Keratinocyte (primary cell): Measurements from ENCODE around the gene SLC44A1. TPM values are rescaled to one million over a fixed set of nuclear protein-coding genes. Genes with fewer than 3 reads are reported as not detected.

Experiments
- DNase-seq: peaks from one replicate; pipeline ENCODE4 v3.0.0-alpha.2; 2011; ENCODE audit warnings: low read depth, missing footprints, low spot score
- FAIRE-seq: peaks from 2 replicates; lab custom pipeline; 2011; peaks lifted over from hg19 to GRCh38; lab: Jason Lieb, UNC
- H2AFZ ChIP-seq: 2 replicates; pipeline ENCODE4 v1.6.0; 2012; ENCODE audit warnings: low read length, control low read depth, inconsistent platforms; ENCODE audit not compliant: control insufficient read depth
- H3K27ac ChIP-seq: 2 replicates; pipeline ENCODE4 v1.5.1; 2011; ENCODE audit warnings: low read length; ENCODE audit not compliant: control insufficient read depth, insufficient read depth
- H3K27me3 ChIP-seq: 3 replicates; pipeline ENCODE4 v1.6.0; 2011; ENCODE audit warnings: low read length; ENCODE audit not compliant: control insufficient read depth, insufficient read depth; ENCODE audit errors: extremely low read depth
- H3K36me3 ChIP-seq, 2 experiments: 2 replicates in 1 of 2; 3 replicates in 1 of 2; pipeline ENCODE4 v1.5.1; 2011; ENCODE audit warnings: low read length in 2 of 2, mild to moderate bottlenecking in 1 of 2; ENCODE audit not compliant: control insufficient read depth in 2 of 2, insufficient read depth in 2 of 2; ENCODE audit errors: extremely low read depth in 1 of 2
- H3K4me1 ChIP-seq: 3 replicates; pipeline ENCODE4 v1.5.1; 2011; ENCODE audit warnings: low read length; ENCODE audit not compliant: control insufficient read depth, insufficient read depth; ENCODE audit errors: extremely low read depth
- H3K4me2 ChIP-seq: 3 replicates; pipeline ENCODE4 v1.6.0; 2011; ENCODE audit warnings: low read depth, low read length; ENCODE audit not compliant: control insufficient read depth, insufficient read depth; ENCODE audit errors: extremely low read depth
- H3K4me3 ChIP-seq, 3 experiments: fragments of 200-600 bp in 1 of 3; sonication (generic) in 1 of 3; 2 replicates in 2 of 3; 3 replicates in 1 of 3; pipeline ENCODE4 v1.5.1; 2011 to 2016; ENCODE audit warnings: low read length in 3 of 3, mild to moderate bottlenecking in 3 of 3, control low read depth in 2 of 3, inconsistent platforms in 1 of 3, low read depth in 1 of 3, mixed read lengths in 1 of 3, mixed run types in 1 of 3, moderate library complexity in 1 of 3; ENCODE audit not compliant: control insufficient read depth in 2 of 3, insufficient read depth in 2 of 3; ENCODE audit errors: extremely low read depth in 1 of 3
- H3K79me2 ChIP-seq: 2 replicates; pipeline ENCODE4 v1.6.0; 2012; ENCODE audit warnings: low read length; ENCODE audit not compliant: control insufficient read depth, insufficient read depth
- H3K9ac ChIP-seq: 3 replicates; pipeline ENCODE4 v1.6.0; 2011; ENCODE audit warnings: low read length; ENCODE audit not compliant: control insufficient read depth, insufficient read depth; ENCODE audit errors: extremely low read depth
- H3K9me1 ChIP-seq: 3 replicates; pipeline ENCODE4 v1.6.0; 2011; ENCODE audit warnings: low read length; ENCODE audit not compliant: control insufficient read depth, insufficient read depth; ENCODE audit errors: extremely low read depth
- H3K9me3 ChIP-seq: 2 replicates; pipeline ENCODE4 v1.5.1; 2012; ENCODE audit warnings: low read depth, low read length; ENCODE audit not compliant: control insufficient read depth
- H4K20me1 ChIP-seq: 3 replicates; pipeline ENCODE4 v1.6.0; 2011; ENCODE audit warnings: low read length; ENCODE audit not compliant: control insufficient read depth, insufficient read depth; ENCODE audit errors: extremely low read depth
- EZH2 ChIP-seq: IDR thresholded peaks from one replicate; pipeline ENCODE4 v1.6.1; 2012; ENCODE audit warnings: inconsistent platforms, mild to moderate bottlenecking, low read length, moderate library complexity
- dilution Hi-C: fragments of 300-500 bp; cut with MboI; formaldehyde crosslinking; loops from one replicate; pipeline ENCODE4 v1.7.0; 2020; ENCODE audit warnings: low sequenced_read_pairs; ENCODE audit not compliant: extremely low pct_ligation_motif_present
- polyA plus RNA-seq, 5 experiments: library from polyadenylated mRNA; depleted of rRNA in 3 of 5; stranded (reverse) in 3 of 5; stranded (forward) in 1 of 5; unstranded in 1 of 5; fragments of >200 nt; gene quantifications; 1 replicate in 1 of 5; 2 replicates in 3 of 5; 3 replicates in 1 of 5; pipeline versions ENCODE4 v1.2.1 to v1.2.3, GENCODE V29; 2011 to 2012; ENCODE audit warnings: missing spikeins in 2 of 5, low read depth in 1 of 5, low replicate concordance in 1 of 5
- TF ChIP-seq, protein P1 (sequence below), 3 experiments: IDR thresholded peaks in 1 of 3; conservative IDR thresholded peaks in 1 of 3; optimal IDR thresholded peaks in 1 of 3; 2 replicates in 2 of 3; 3 replicates in 1 of 3; pipeline versions ENCODE3 to v1.5.1; 2011; ENCODE audit warnings: low read length in 3 of 3, mild to moderate bottlenecking in 3 of 3, moderate library complexity in 2 of 3, control low read depth in 1 of 3, inconsistent platforms in 1 of 3; ENCODE audit not compliant: insufficient read depth in 2 of 3; ENCODE audit errors: extremely low read depth in 1 of 3

The SLC44A1 gene
- polyA plus RNA-seq, 1 donor (not counting 4 experiments of a cell fraction or from before 2014, with no cell fraction given), result 22.9 TPM

DNA sequence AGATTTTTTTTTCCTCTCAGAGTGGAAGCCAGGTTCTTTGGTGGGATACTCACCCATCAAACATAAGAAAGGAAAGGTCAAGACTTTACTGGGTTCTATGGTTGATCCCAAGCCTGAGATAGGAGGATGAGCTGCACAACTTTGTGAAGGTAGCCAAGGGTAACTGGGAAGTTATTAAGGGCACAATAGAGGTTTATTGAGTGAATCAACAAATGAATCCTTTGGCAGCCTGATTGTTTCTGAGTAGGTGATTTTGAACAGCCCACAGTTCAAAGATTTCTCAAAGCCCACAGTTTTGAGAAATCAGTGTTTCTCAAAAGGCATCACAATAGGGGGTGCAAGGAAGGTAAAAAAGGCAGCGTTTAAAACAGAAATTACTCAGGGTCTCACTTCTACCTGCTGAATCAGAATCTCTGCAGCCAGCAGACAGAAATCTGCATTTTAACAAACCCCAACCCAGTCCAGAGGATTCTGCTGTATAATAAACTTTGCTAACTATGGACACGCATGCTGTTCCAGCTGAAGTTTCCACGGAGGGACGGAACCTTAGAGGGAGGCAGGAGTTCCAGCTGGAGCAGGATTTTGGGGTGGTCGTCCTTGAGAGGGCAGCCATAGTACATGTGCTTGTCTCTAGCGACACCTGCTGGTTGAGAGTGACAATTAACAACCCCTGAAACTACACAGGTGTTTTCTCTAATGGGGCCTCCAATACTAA lies 170.7 kb downstream of the SLC44A1 start:
- Histone ChIP-seq H3K9me3 (no peaks in the 10 kb centered on the region), H3K27ac (no peak overlapping the region), H3K36me3 (no peaks in the 10 kb centered on the region), H3K9me1 (no peaks in the 10 kb centered on the region), H2AFZ (no peak overlapping the region), H3K79me2 (no peaks in the 10 kb centered on the region), H4K20me1 (no peaks in the 10 kb centered on the region), H3K4me2 (no peak overlapping the region), H3K4me1 (no peaks in the 10 kb centered on the region), H3K4me3 (no peak overlapping the region), H3K9ac (no peak overlapping the region), H3K27me3 (no peaks in the 10 kb centered on the region)
- TF ChIP-seq, protein P1, sequence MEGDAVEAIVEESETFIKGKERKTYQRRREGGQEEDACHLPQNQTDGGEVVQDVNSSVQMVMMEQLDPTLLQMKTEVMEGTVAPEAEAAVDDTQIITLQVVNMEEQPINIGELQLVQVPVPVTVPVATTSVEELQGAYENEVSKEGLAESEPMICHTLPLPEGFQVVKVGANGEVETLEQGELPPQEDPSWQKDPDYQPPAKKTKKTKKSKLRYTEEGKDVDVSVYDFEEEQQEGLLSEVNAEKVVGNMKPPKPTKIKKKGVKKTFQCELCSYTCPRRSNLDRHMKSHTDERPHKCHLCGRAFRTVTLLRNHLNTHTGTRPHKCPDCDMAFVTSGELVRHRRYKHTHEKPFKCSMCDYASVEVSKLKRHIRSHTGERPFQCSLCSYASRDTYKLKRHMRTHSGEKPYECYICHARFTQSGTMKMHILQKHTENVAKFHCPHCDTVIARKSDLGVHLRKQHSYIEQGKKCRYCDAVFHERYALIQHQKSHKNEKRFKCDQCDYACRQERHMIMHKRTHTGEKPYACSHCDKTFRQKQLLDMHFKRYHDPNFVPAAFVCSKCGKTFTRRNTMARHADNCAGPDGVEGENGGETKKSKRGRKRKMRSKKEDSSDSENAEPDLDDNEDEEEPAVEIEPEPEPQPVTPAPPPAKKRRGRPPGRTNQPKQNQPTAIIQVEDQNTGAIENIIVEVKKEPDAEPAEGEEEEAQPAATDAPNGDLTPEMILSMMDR (optimal IDR thresholded peaks at IDR 0.05 in 1 of 3, IDR thresholded peaks at IDR 0.05 in 1 of 3, conservative IDR thresholded peaks at IDR 0.05 in 1 of 3; ENCODE audit: extremely low read depth in 1 of 3, insufficient read depth in 2 of 3, low read length in 3 of 3), result peak; percentile 79 to 87 (median 84)
- TF ChIP-seq EZH2, result no peak
- peak; percentile 15 for DNase-seq
- dilution Hi-C loops, result no loop called here
- FAIRE-seq, result peak; percentile 46

DNA sequence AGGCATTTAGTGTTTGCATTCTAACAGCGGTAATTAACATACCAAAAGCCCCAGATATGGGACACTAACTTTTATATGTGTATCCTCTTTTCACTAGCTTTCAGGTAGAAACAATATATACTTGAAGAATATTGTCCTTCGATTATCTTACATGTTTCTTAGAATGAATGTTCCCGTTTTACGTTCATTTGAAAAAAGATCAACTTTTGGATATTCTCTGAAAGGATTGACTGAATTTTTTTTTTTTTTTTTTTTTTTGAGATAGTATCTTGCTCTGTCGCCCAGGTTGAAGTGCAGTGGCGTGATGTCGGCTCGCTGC lies 171.2 kb downstream of the SLC44A1 start:
- dilution Hi-C loops, result no loop called here
- no peak for TF ChIP-seq EZH2
- TF ChIP-seq, protein P1 (optimal IDR thresholded peaks at IDR 0.05 in 1 of 3, IDR thresholded peaks at IDR 0.05 in 1 of 3, conservative IDR thresholded peaks at IDR 0.05 in 1 of 3; ENCODE audit: extremely low read depth in 1 of 3, insufficient read depth in 2 of 3, low read length in 3 of 3), result no peak
- FAIRE-seq, result no peak

More for the DNA sequence above, 171.2 kb downstream of the SLC44A1 start:
- no peaks in the 10 kb centered on the region for H3K36me3 ChIP-seq
- H4K20me1 ChIP-seq, result no peaks in the 10 kb centered on the region
- H3K9me1 ChIP-seq, result no peaks in the 10 kb centered on the region
- H3K27me3 ChIP-seq, result no peaks in the 10 kb centered on the region
- H3K4me2 ChIP-seq, result no peak overlapping the region
- no peak overlapping the region for H3K27ac ChIP-seq
- H3K9me3 ChIP-seq, result no peaks in the 10 kb centered on the region
- no peak overlapping the region for H3K4me3 ChIP-seq
- H3K79me2 ChIP-seq, result no peaks in the 10 kb centered on the region
- DNase-seq, result no peak
- no peak overlapping the region for H2AFZ ChIP-seq
- H3K4me1 ChIP-seq, result no peaks in the 10 kb centered on the region
- H3K9ac ChIP-seq, result no peak overlapping the region
